ENCODE data around the gene POLR2M. TPM values are rescaled to one million over a fixed set of nuclear protein-coding genes. Genes with fewer than 3 reads are reported as not detected.

Gene POLR2M
- total RNA-seq, 2 donors from 2014 or later = 14.5 to 22.6 TPM

DNA sequence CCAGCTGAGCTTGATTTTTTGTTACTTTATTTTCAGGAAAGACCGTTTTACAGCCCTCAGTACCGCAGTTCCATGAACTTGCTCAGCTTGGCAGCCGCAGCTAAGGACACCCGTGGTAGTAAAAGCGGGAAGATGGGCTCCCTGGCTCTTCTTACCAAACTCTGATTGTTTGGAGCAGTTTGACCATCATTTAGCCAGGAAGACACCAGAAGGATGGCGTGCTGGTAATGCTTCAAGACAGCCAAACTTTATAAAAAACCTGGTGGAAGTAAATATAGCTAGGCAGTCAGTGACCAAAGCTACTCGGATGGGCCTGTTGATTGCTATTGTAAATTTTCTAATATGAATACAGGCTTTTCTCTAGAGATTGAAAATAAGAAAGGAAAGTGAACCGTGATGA lies 28.9 kb downstream of the POLR2M start:
- no peak overlapping the region for H3K4me3 ChIP-seq
- no peaks in the 10 kb centered on the region for H3K27me3 ChIP-seq
- ATAC-seq = no peak
- intact Hi-C loops (cut with DNase I) = no loop called here
- H3K9me3 ChIP-seq = no peaks in the 10 kb centered on the region
- 89% methylated on average over 8 of the region's 8 CpGs for WGBS, 2 donors
- TF ChIP-seq POLR2A (IDR thresholded peaks at IDR 0.05) = no peak
- TF ChIP-seq, protein P1, sequence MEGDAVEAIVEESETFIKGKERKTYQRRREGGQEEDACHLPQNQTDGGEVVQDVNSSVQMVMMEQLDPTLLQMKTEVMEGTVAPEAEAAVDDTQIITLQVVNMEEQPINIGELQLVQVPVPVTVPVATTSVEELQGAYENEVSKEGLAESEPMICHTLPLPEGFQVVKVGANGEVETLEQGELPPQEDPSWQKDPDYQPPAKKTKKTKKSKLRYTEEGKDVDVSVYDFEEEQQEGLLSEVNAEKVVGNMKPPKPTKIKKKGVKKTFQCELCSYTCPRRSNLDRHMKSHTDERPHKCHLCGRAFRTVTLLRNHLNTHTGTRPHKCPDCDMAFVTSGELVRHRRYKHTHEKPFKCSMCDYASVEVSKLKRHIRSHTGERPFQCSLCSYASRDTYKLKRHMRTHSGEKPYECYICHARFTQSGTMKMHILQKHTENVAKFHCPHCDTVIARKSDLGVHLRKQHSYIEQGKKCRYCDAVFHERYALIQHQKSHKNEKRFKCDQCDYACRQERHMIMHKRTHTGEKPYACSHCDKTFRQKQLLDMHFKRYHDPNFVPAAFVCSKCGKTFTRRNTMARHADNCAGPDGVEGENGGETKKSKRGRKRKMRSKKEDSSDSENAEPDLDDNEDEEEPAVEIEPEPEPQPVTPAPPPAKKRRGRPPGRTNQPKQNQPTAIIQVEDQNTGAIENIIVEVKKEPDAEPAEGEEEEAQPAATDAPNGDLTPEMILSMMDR (IDR thresholded peaks at IDR 0.05) = no peak
- H3K36me3 ChIP-seq (replicated peaks in 1 of 2; ENCODE audit: insufficient read depth in 1 of 2, low read depth in 2 of 2) = no peaks in the 10 kb centered on the region
- DNase-seq = no peak
- peaks cover 4% of the 10 kb centered on the region for H3K4me1 ChIP-seq
- no peak overlapping the region for H3K27ac ChIP-seq

DNA sequence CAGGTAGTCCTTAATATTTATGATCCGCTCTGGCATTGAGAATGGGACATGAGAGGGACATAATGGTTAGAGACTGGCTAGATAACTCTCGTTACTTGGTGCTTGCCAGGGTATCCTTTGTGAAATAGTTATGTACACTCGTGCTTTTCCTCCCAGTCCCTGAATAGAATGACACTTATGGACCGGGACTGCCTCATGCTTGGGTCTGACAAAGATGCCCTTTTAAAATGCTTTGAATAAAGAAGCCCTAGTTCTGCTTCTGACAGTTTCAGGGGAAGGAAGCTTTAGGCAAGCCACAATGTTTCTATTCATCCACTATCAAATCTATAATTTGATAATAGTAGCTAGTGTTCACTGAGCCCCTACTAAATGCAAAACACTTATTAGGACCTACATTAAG lies 29.4 kb downstream of the POLR2M start:
- H3K4me3 ChIP-seq = no peak overlapping the region
- H3K4me1 ChIP-seq = peaks cover 4% of the 10 kb centered on the region
- whole genome bisulfite sequencing, 2 donors = 84 to 91% methylated on average over 4 of the region's 4 CpGs
- intact Hi-C loops (cut with DNase I) = no loop called here
- no peak overlapping the region for H3K27ac ChIP-seq
- no peaks in the 10 kb centered on the region for H3K27me3 ChIP-seq
- ATAC-seq = no peak
- no peak for DNase-seq
- TF ChIP-seq POLR2A (IDR thresholded peaks at IDR 0.05) = no peak
- TF ChIP-seq, protein P1 (IDR thresholded peaks at IDR 0.05) = no peak
- H3K9me3 ChIP-seq = no peaks in the 10 kb centered on the region
- H3K36me3 ChIP-seq (replicated peaks in 1 of 2; ENCODE audit: insufficient read depth in 1 of 2, low read depth in 2 of 2) = no peaks in the 10 kb centered on the region

DNA sequence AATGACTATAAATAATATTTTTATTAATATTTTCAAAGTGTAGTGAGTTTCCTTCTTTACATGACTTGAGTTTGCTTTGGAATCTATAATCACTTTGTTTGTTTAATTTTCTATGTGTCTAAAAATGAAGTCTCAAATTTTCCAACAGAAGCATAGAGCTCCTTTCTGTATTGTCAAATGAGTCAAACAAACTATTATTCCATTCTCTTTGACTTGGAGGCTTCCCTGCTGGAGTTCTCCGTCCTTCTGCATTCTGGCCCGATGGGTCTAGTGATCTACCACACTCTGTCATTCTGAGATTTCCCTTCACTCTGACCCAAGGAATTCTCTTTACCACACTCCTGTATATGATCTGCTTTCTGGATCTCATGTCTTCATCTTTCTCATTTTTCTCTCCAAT lies 30.1 kb downstream of the POLR2M start:
- Histone ChIP-seq H3K36me3 (replicated peaks in 1 of 2; ENCODE audit: insufficient read depth in 1 of 2, low read depth in 2 of 2) (no peaks in the 10 kb centered on the region), H3K9me3 (no peaks in the 10 kb centered on the region), H3K27ac (no peak overlapping the region), H3K4me3 (no peak overlapping the region), H3K27me3 (no peaks in the 10 kb centered on the region), H3K4me1 (peaks cover 4% of the 10 kb centered on the region)
- intact Hi-C loops (cut with DNase I) = no loop called here
- TF ChIP-seq, protein P1 (IDR thresholded peaks at IDR 0.05) = no peak
- no peak for TF ChIP-seq POLR2A (IDR thresholded peaks at IDR 0.05)
- DNase-seq (no peak), ATAC-seq (no peak)
- WGBS, 2 donors = 93 to 94% methylated on average over 2 of the region's 2 CpGs

DNA sequence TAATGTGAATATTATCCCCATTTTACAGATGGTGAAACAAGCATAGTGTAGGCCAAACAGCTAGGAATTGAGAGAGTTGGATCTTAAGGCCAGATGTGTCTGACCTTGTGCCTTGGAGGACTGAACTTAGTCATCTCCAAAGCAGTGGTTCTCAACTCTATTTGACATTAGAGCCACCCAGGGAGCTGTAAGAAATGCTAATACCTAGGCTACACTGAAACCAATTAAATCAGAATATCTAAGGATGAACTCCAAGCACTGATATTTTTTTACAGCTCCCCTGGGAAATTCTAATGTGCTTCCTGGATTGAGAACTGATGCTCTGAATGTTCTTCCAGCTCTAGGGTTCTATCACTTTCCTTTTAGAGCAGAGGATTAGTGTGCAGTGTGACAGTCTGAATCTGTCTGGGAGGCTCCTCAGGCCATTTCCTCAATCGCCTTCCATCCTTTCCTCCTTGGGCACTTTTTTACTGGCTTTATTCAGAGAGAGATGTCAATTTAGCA lies 32.3 kb downstream of the POLR2M start:
- Histone ChIP-seq H3K9me3 (no peaks in the 10 kb centered on the region), H3K27me3 (no peaks in the 10 kb centered on the region), H3K36me3 (replicated peaks in 1 of 2; ENCODE audit: insufficient read depth in 1 of 2, low read depth in 2 of 2) (no peaks in the 10 kb centered on the region), H3K4me3 (no peak overlapping the region), H3K27ac (no peak overlapping the region), H3K4me1 (no peaks in the 10 kb centered on the region)
- ATAC-seq (no peak), DNase-seq (no peak)
- TF ChIP-seq, protein P1 (IDR thresholded peaks at IDR 0.05) = no peak
- no peak for TF ChIP-seq POLR2A (IDR thresholded peaks at IDR 0.05)
- intact Hi-C loops (cut with DNase I) = no loop called here
- 72 to 74% methylated on average over 1 of the region's 1 CpG for WGBS, 2 donors

DNA sequence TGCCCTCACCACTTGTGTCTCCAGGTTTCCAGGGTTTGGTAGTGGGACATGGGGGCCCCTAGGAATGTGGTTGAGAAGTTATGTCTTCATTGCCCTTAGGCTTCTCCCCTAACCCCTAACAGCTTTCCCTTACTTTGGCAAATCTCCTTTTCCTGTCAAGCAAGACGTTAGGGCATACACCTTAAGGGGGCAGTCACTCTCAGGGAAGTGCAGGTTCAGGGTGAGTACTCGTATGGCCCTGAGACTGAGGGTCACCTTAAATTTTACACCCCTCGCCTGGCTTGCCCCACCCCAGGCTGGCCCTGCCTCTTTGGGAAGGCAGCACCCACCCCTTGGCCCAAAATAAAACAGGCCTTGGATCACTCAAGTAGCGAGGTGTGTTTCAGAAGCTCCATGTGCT lies 33.5 kb downstream of the POLR2M start:
- 81 to 84% methylated on average over 4 of the region's 4 CpGs for WGBS, 2 donors
- H3K27ac ChIP-seq = no peak overlapping the region
- no peak overlapping the region for H3K4me3 ChIP-seq
- DNase-seq (no peak), ATAC-seq (no peak)
- TF ChIP-seq, protein P1 (IDR thresholded peaks at IDR 0.05) = no peak
- TF ChIP-seq POLR2A (IDR thresholded peaks at IDR 0.05) = no peak
- no peaks in the 10 kb centered on the region for H3K36me3 ChIP-seq (replicated peaks in 1 of 2; ENCODE audit: insufficient read depth in 1 of 2, low read depth in 2 of 2)
- H3K4me1 ChIP-seq = no peaks in the 10 kb centered on the region
- no peaks in the 10 kb centered on the region for H3K9me3 ChIP-seq
- no peaks in the 10 kb centered on the region for H3K27me3 ChIP-seq
- intact Hi-C loops (cut with DNase I) = loop anchor here (10.0 kb wide), 1 partner anchor 125 kb away; no protein-coding TSS in a partner anchor
